H9 (cell line): ENCODE measurements around the gene TRIM7. TPM values are rescaled to one million over a fixed set of nuclear protein-coding genes. Genes with fewer than 3 reads are reported as not detected.

ENCODE experiments used
- DNase-seq: peaks from one replicate; pipeline ENCODE4 v3.0.0-alpha.2; 2017
- H2AFZ ChIP-seq: one replicate; pipeline ENCODE4 v1.6.1; 2013; ENCODE audit warnings: mild to moderate bottlenecking, low read length, control low read depth, moderate library complexity
- H2AK5ac ChIP-seq: 2 replicates; pipeline ENCODE4 v1.6.1; 2013; ENCODE audit warnings: low read length, control low read depth, mixed read lengths; ENCODE audit not compliant: insufficient read length
- H2BK120ac ChIP-seq: one replicate; pipeline ENCODE4 v1.6.1; 2013; ENCODE audit warnings: low read depth, mild to moderate bottlenecking, low read length, control low read depth, inconsistent platforms; ENCODE audit not compliant: poor library complexity, severe bottlenecking
- H2BK12ac ChIP-seq: 2 replicates; pipeline ENCODE4 v1.6.1; 2013; ENCODE audit warnings: low read length, control low read depth, mixed read lengths, low read depth; ENCODE audit not compliant: insufficient read length
- H2BK15ac ChIP-seq: 2 replicates; pipeline ENCODE4 v1.6.1; 2013; ENCODE audit warnings: low read depth, low read length, control low read depth
- H2BK20ac ChIP-seq: one replicate; pipeline ENCODE4 v1.6.1; 2013; ENCODE audit warnings: low read depth, mild to moderate bottlenecking, low read length, control low read depth, inconsistent platforms; ENCODE audit not compliant: poor library complexity, severe bottlenecking
- H2BK5ac ChIP-seq: 2 replicates; pipeline ENCODE4 v1.6.1; 2013; ENCODE audit warnings: low read length, control low read depth, mixed read lengths; ENCODE audit not compliant: insufficient read length
- H3K14ac ChIP-seq: 2 replicates; pipeline ENCODE4 v1.6.1; 2013; ENCODE audit warnings: low read length, control low read depth; ENCODE audit not compliant: insufficient read depth
- H3K18ac ChIP-seq: 2 replicates; pipeline ENCODE4 v1.6.1; 2013; ENCODE audit warnings: low read depth, mild to moderate bottlenecking, mixed read lengths, low read length, control low read depth; ENCODE audit not compliant: insufficient read length
- H3K23ac ChIP-seq: 2 replicates; pipeline ENCODE4 v1.6.1; 2013; ENCODE audit warnings: low read length, control low read depth, mixed read lengths, low read depth; ENCODE audit not compliant: insufficient read length
- H3K23me2 ChIP-seq: 2 replicates; pipeline ENCODE4 v1.6.1; 2013; ENCODE audit warnings: low read depth, mild to moderate bottlenecking, mixed read lengths, low read length, control low read depth; ENCODE audit not compliant: insufficient read length, poor library complexity, severe bottlenecking
- H3K27ac ChIP-seq: 2 replicates; pipeline ENCODE4 v1.5.1; 2013; ENCODE audit warnings: low read length, control low read depth, mixed read lengths, low read depth; ENCODE audit not compliant: insufficient read length
- H3K27me3 ChIP-seq: 2 replicates; pipeline ENCODE4 v1.6.1; 2013; ENCODE audit warnings: low read length, control low read depth, inconsistent platforms; ENCODE audit not compliant: insufficient read depth
- H3K4ac ChIP-seq: 2 replicates; pipeline ENCODE4 v1.6.1; 2013; ENCODE audit warnings: low read depth, mild to moderate bottlenecking, control low read depth, inconsistent platforms, low read length, moderate library complexity
- H3K4me1 ChIP-seq: 2 replicates; pipeline ENCODE4 v1.6.1; 2013; ENCODE audit warnings: low read length, control low read depth, inconsistent platforms; ENCODE audit not compliant: insufficient read depth
- H3K4me2 ChIP-seq: 2 replicates; pipeline ENCODE4 v1.6.1; 2013; ENCODE audit warnings: low read length, control low read depth, mixed read lengths; ENCODE audit not compliant: insufficient read length, insufficient read depth
- H3K56ac ChIP-seq: 2 replicates; pipeline ENCODE4 v1.6.1; 2013; ENCODE audit warnings: low read depth, mild to moderate bottlenecking, mixed read lengths, low read length, control low read depth; ENCODE audit not compliant: insufficient read length
- H3K79me1 ChIP-seq: 2 replicates; pipeline ENCODE4 v1.6.1; 2013; ENCODE audit warnings: low read depth, mild to moderate bottlenecking, moderate library complexity, low read length, control low read depth, inconsistent platforms; ENCODE audit not compliant: insufficient read depth, poor library complexity, severe bottlenecking
- H3K79me2 ChIP-seq: 2 replicates; pipeline ENCODE4 v1.6.1; 2013; ENCODE audit warnings: low read length, control low read depth, inconsistent platforms; ENCODE audit not compliant: insufficient read depth
- H3K9ac ChIP-seq: 2 replicates; pipeline ENCODE4 v1.6.1; 2013; ENCODE audit warnings: low read length, control low read depth, mixed read lengths; ENCODE audit not compliant: insufficient read length; ENCODE audit errors: extremely low read depth
- H3K9me3 ChIP-seq: one replicate; pipeline ENCODE4 v1.6.1; 2013; ENCODE audit warnings: low read depth, low read length, inconsistent platforms; ENCODE audit not compliant: control insufficient read depth
- H3T11ph ChIP-seq: one replicate; pipeline ENCODE4 v1.6.1; 2013; ENCODE audit warnings: mild to moderate bottlenecking, low read length, control low read depth, inconsistent platforms
- H4K20me1 ChIP-seq: one replicate; pipeline ENCODE4 v1.6.1; 2013; ENCODE audit not compliant: control insufficient read depth, insufficient read length, insufficient read depth
- H4K5ac ChIP-seq: 2 replicates; pipeline ENCODE4 v1.6.1; 2013; ENCODE audit warnings: low read depth, mild to moderate bottlenecking, mixed read lengths, low read length, control low read depth; ENCODE audit not compliant: insufficient read length
- H4K8ac ChIP-seq: replicated peaks from 2 replicates; pipeline ENCODE4 v1.6.1; 2013; ENCODE audit warnings: low read length, control low read depth, mixed read lengths, low read depth; ENCODE audit not compliant: insufficient read length
- H4K91ac ChIP-seq: 2 replicates; pipeline ENCODE4 v1.6.1; 2013; ENCODE audit warnings: low read depth, mild to moderate bottlenecking, moderate library complexity, mixed read lengths, low read length, control low read depth; ENCODE audit not compliant: insufficient read length
- H3K27ac Mint-ChIP-seq, 3 experiments: 2 replicates in 2 of 3; 3 replicates in 1 of 3; pipeline ENCODE4 v1.8.0; 2020 to 2021; ENCODE audit warnings: mixed read lengths in 3 of 3, mild to moderate bottlenecking in 1 of 3, moderate library complexity in 1 of 3
- H3K27me3 Mint-ChIP-seq: 2 replicates; pipeline ENCODE4 v1.8.0; 2021; ENCODE audit warnings: low read depth, mild to moderate bottlenecking, moderate library complexity, mixed read lengths
- H3K36me3 Mint-ChIP-seq, 3 experiments: 2 replicates in 2 of 3; 3 replicates in 1 of 3; pipeline ENCODE4 v1.8.0; 2020 to 2021; ENCODE audit warnings: low read depth in 3 of 3, mixed read lengths in 3 of 3; ENCODE audit not compliant: insufficient read depth in 1 of 3
- H3K4me1 Mint-ChIP-seq, 2 experiments: 2 replicates each; pipeline ENCODE4 v1.8.0; 2020; ENCODE audit warnings: mixed read lengths in 2 of 2
- H3K4me3 Mint-ChIP-seq, 2 experiments: 2 replicates in 1 of 2; 3 replicates in 1 of 2; pipeline ENCODE4 v1.8.0; 2020 to 2021; ENCODE audit warnings: mild to moderate bottlenecking in 2 of 2, mixed read lengths in 2 of 2, moderate library complexity in 1 of 2
- H3K9me3 Mint-ChIP-seq, 2 experiments: 2 replicates in 1 of 2; 3 replicates in 1 of 2; pipeline ENCODE4 v1.8.0; 2020; ENCODE audit warnings: mild to moderate bottlenecking in 2 of 2, mixed read lengths in 2 of 2, moderate library complexity in 1 of 2
- WGBS: extraction: QIAGEN DNeasy Blood & Tissue Kit; methylation state at CpG from one replicate; pipeline ENCODE4 v1.1.7; 2013; ENCODE audit warnings: missing lambda C conversion rate, low lambda C conversion rate, mixed read lengths; ENCODE audit not compliant: insufficient read length; ENCODE audit errors: extremely low coverage; 5-methylcytosine and 5-hydroxymethylcytosine counted together
- total RNA-seq: library from RNA; stranded (reverse); gene quantifications from 2 replicates; pipeline ENCODE4 v1.2.1, GENCODE V29; 2021
- TF ChIP-seq, protein P1 (sequence below): fragments of 200-600 bp; sonication (generic); conservative IDR thresholded peaks from 3 replicates; pipeline ENCODE4 v1.8.0; 2021; ENCODE audit warnings: antibody characterized with exemption, mild to moderate bottlenecking

TRIM7 gene
- total RNA-seq, 1 experiment from 2014 or later = not detected

- H3K79me1 ChIP-seq = no peaks in the 10 kb centered on the region
- Mint-ChIP-seq H3K4me3 (no peak overlapping the region), H3K27ac (no peak overlapping the region), H3K9me3 (peaks cover 2 to 5% of the 10 kb centered on the region in 2 experiments; a peak in 2 of 5 replicates), H3K4me1 (peaks cover 5 to 9% of the 10 kb centered on the region in 2 experiments), H3K27me3 (peaks cover 37% of the 10 kb centered on the region), H3K36me3 (no peaks in the 10 kb centered on the region; a peak in 1 of 7 replicates)
- H3K14ac ChIP-seq = no peak overlapping the region
- H3K27ac ChIP-seq = no peak overlapping the region
- H3K9ac ChIP-seq = no peak overlapping the region
- no peaks in the 10 kb centered on the region for H3K4me1 ChIP-seq
- H2BK20ac ChIP-seq = no peak overlapping the region
- no peaks in the 10 kb centered on the region for H3K23me2 ChIP-seq
- no peak overlapping the region for H2AFZ ChIP-seq
- no peak overlapping the region for H2BK15ac ChIP-seq
- H3K79me2 ChIP-seq = no peaks in the 10 kb centered on the region
- H2BK5ac ChIP-seq = no peak overlapping the region
- no peak overlapping the region for H3K4ac ChIP-seq
- no peak overlapping the region for H2BK12ac ChIP-seq
- no peak overlapping the region for H4K8ac ChIP-seq
- no peak for DNase-seq
- H2AK5ac ChIP-seq = no peak overlapping the region
- no peak overlapping the region for H3T11ph ChIP-seq
- H3K27me3 ChIP-seq = peaks cover 2% of the 10 kb centered on the region; the same call in 1 of the 2 replicates
- H3K56ac ChIP-seq = no peak overlapping the region
- no peaks in the 10 kb centered on the region for H4K20me1 ChIP-seq
- H3K23ac ChIP-seq = no peak overlapping the region
- TF ChIP-seq, protein P1, sequence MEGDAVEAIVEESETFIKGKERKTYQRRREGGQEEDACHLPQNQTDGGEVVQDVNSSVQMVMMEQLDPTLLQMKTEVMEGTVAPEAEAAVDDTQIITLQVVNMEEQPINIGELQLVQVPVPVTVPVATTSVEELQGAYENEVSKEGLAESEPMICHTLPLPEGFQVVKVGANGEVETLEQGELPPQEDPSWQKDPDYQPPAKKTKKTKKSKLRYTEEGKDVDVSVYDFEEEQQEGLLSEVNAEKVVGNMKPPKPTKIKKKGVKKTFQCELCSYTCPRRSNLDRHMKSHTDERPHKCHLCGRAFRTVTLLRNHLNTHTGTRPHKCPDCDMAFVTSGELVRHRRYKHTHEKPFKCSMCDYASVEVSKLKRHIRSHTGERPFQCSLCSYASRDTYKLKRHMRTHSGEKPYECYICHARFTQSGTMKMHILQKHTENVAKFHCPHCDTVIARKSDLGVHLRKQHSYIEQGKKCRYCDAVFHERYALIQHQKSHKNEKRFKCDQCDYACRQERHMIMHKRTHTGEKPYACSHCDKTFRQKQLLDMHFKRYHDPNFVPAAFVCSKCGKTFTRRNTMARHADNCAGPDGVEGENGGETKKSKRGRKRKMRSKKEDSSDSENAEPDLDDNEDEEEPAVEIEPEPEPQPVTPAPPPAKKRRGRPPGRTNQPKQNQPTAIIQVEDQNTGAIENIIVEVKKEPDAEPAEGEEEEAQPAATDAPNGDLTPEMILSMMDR = no peak
- H4K91ac ChIP-seq = no peak overlapping the region
- no peak overlapping the region for H4K5ac ChIP-seq
- H3K9me3 ChIP-seq = no peaks in the 10 kb centered on the region
- no CpG with 5 or more reads among the region's 3 CpGs for WGBS
- H3K4me2 ChIP-seq = no peak overlapping the region
- H3K18ac ChIP-seq = no peak overlapping the region
- H2BK120ac ChIP-seq = no peak overlapping the region
Observed at GRCh38 chr5:181176254-181176952, 28.6 kb downstream of the TRIM7 start.
